Neural progenitor cell (in vitro differentiated cells): Measurements from ENCODE around the gene FOXI3. TPM values are rescaled to one million over a fixed set of nuclear protein-coding genes. Genes with fewer than 3 reads are reported as not detected.
A peak's percentile ranks its signal among the peaks of the same experiment; 100 is the strongest.

Source experiments
- DNase-seq: peaks from one replicate; pipeline ENCODE4 v3.0.0-alpha.2; 2016; ENCODE audit warnings: low spot score
- H2AFZ ChIP-seq: fragments of 200-600 bp; sonication (generic); replicated peaks from 2 replicates; pipeline ENCODE4 v1.6.1; 2016; ENCODE audit warnings: antibody characterized with exemption
- H3F3A ChIP-seq: fragments of 200-600 bp; sonication (generic); 2 replicates; pipeline ENCODE4 v1.6.1; 2016; ENCODE audit warnings: antibody characterized with exemption, low read depth
- H3K27ac ChIP-seq: fragments of 200-600 bp; sonication (generic); 2 replicates; pipeline ENCODE4 v1.5.1; 2016; ENCODE audit warnings: mild to moderate bottlenecking
- H3K27me3 ChIP-seq: fragments of 200-600 bp; sonication (generic); 2 replicates; pipeline ENCODE4 v1.6.1; 2016; ENCODE audit warnings: mild to moderate bottlenecking, moderate library complexity
- H3K36me3 ChIP-seq: fragments of 200-600 bp; sonication (generic); 2 replicates; pipeline ENCODE4 v1.5.1; 2016
- H3K4me1 ChIP-seq: fragments of 200-600 bp; sonication (generic); 2 replicates; pipeline ENCODE4 v1.6.1; 2016; ENCODE audit warnings: mixed run types
- H3K4me2 ChIP-seq: fragments of 200-600 bp; sonication (generic); 2 replicates; pipeline ENCODE4 v1.6.1; 2016
- H3K4me3 ChIP-seq: fragments of 200-600 bp; sonication (generic); 2 replicates; pipeline ENCODE4 v1.5.1; 2016
- H3K79me2 ChIP-seq: fragments of 200-600 bp; sonication (generic); 2 replicates; pipeline ENCODE4 v1.6.1; 2016; ENCODE audit warnings: low read depth
- H3K9ac ChIP-seq: fragments of 200-600 bp; sonication (generic); 2 replicates; pipeline ENCODE4 v1.6.1; 2016
- H3K9me3 ChIP-seq: fragments of 200-600 bp; sonication (generic); 2 replicates; pipeline ENCODE4 v1.5.1; 2016; ENCODE audit warnings: low read depth
- H4K20me1 ChIP-seq: fragments of 200-600 bp; sonication (generic); 2 replicates; pipeline ENCODE4 v1.6.1; 2016; ENCODE audit warnings: low read depth
- H3K27ac Mint-ChIP-seq: 3 replicates; pipeline ENCODE4 v1.8.0; 2021; ENCODE audit warnings: mixed read lengths
- H3K27me3 Mint-ChIP-seq: 2 replicates; pipeline ENCODE4 v1.8.0; 2022; ENCODE audit warnings: low read depth, mild to moderate bottlenecking, inconsistent platforms, moderate library complexity, mixed read lengths; ENCODE audit not compliant: insufficient read depth
- H3K36me3 Mint-ChIP-seq: 3 replicates; pipeline ENCODE4 v1.8.0; 2021; ENCODE audit warnings: mixed read lengths
- H3K4me1 Mint-ChIP-seq: 3 replicates; pipeline ENCODE4 v1.8.0; 2021; ENCODE audit warnings: mixed read lengths
- H3K4me3 Mint-ChIP-seq: 3 replicates; pipeline ENCODE4 v1.8.0; 2021; ENCODE audit warnings: mild to moderate bottlenecking, moderate library complexity, mixed read lengths
- H3K9me3 Mint-ChIP-seq: 3 replicates; pipeline ENCODE4 v1.8.0; 2020; ENCODE audit warnings: mixed read lengths
- EZH2phosphoT487 ChIP-seq: fragments of 200-600 bp; sonication (generic); IDR thresholded peaks from 2 replicates; pipeline ENCODE4 v1.6.1; 2017; ENCODE audit warnings: antibody characterized with exemption
- small RNA-seq: library from RNA; depleted of rRNA; stranded (forward); fragments of <200 nt; gene quantifications from one replicate; pipeline ENCODE3, GENCODE V24; 2015
- total RNA-seq: library from RNA; depleted of rRNA; stranded (reverse); fragments of >200 nt; gene quantifications from 2 replicates; pipeline ENCODE4 v1.2.3, GENCODE V29; 2015; ENCODE audit warnings: low replicate concordance

FOXI3 gene
- total RNA-seq, 1 donor from 2014 or later: 0.51 TPM

DNA sequence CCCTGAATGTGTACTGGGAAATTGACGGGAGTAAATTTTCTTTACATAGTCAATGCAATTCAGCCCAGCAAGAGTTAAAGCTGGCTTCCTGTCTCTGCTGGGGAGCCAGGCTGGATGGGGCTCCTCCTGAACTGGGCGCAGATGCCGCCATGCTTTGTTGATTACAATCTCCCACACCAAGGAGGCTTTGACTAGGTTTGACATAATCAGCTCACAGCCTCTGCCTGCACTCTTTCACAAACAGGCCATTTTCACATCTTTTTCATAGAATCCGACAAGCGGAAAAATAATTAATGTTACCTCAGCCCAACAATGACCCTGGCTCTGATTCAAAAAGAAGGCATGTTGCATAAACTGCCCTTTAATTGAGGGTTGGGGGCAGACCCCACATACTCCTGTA is 54.3 kb downstream of the FOXI3 start:
- H3K9ac ChIP-seq: no peak overlapping the region
- H3K27ac ChIP-seq: peak overlapping the region; percentile 30
- H3K4me1 ChIP-seq: peaks cover 8% of the 10 kb centered on the region
- peak overlapping the region; percentile 12 for H3K4me2 ChIP-seq
- Mint-ChIP-seq H3K36me3 (no peaks in the 10 kb centered on the region), H3K27ac (no peak overlapping the region), H3K4me3 (no peak overlapping the region), H3K9me3 (peaks cover 3% of the 10 kb centered on the region), H3K4me1 (peaks cover 7% of the 10 kb centered on the region), H3K27me3 (no peaks in the 10 kb centered on the region)
- H3K79me2 ChIP-seq: no peaks in the 10 kb centered on the region
- H3F3A ChIP-seq: peaks cover 5% of the 10 kb centered on the region
- H3K4me3 ChIP-seq: no peak overlapping the region
- no peaks in the 10 kb centered on the region for H4K20me1 ChIP-seq
- H3K36me3 ChIP-seq: no peaks in the 10 kb centered on the region
- H3K9me3 ChIP-seq: no peaks in the 10 kb centered on the region
- peak; percentile 26 for DNase-seq
- no peak for TF ChIP-seq EZH2phosphoT487
- H2AFZ ChIP-seq: no peak overlapping the region
- H3K27me3 ChIP-seq: no peaks in the 10 kb centered on the region

Small RNAs within 50 kb of the gene (small RNA-seq; reads per million reads assigned to genes)
- not detected for gene RNU6-1007P

Other genes starting within 250 kb of the FOXI3 start
- 14.9 and 21.6 TPM in 2 replicates for gene EIF2AK3, start 174.8 kb upstream of the FOXI3 start, total RNA-seq
- 9.9 and 11.5 TPM in 2 replicates for gene RPIA, start 239.0 kb upstream of the FOXI3 start, total RNA-seq